GM19438 (cell line): ENCODE measurements around the gene OR2A2.
"Not testable (repeated sequence)": the region's sequence is repeated elsewhere in the genome, so short reads cannot be mapped to it uniquely, and the experiment has no call there.

Experiments
- ATAC-seq: cut with Tn5 transposase; IDR thresholded peaks from one replicate; pipeline ENCODE4 v1.9.1; 2021; ENCODE audit warnings: low read depth; ENCODE audit not compliant: unreplicated experiment

Gene OR2A2, protein sequence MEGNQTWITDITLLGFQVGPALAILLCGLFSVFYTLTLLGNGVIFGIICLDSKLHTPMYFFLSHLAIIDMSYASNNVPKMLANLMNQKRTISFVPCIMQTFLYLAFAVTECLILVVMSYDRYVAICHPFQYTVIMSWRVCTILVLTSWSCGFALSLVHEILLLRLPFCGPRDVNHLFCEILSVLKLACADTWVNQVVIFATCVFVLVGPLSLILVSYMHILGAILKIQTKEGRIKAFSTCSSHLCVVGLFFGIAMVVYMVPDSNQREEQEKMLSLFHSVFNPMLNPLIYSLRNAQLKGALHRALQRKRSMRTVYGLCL

DNA sequence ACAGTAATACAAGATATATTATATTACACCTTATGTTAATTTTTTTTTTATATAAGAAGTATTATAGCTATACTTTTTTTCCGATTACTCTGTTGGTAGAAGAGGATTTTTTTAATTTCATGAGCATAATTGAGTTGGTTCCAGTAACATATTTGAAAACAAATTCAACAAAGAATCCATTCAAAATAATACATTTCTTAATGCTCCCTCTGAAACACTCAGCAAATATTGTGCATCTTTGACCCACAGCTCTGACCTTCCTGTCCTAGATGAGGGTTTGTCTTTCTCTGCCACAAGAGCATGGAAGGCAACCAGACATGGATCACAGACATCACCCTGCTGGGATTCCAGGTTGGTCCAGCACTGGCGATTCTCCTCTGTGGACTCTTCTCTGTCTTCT is at the start of gene OR2A2:
TSS of gene OR2A2 (plus strand) at position 301 of the 400 bp plus-strand sequence. CDS start at position 301, 0 bp downstream.
- ATAC-seq: no peak

DNA sequence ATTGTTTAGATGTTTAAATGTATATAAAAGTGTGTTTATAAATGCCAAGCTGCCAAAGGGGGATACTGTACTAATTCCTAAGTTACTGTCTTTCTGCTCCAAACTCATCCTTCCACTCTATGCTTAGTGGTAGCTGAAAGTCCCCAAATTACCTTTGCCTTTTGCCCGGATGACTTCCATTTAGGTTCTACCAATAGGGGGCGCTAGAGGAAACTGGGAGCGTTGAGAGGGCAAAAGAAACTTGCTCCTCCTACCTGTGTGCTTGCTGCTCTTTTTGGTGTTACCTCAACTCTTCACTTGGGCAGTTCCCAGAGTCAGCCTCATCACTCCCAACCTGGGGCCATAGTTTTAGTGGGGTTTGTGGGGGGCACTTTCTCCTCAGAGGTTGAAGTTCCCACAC is 45.7 kb upstream of the OR2A2 start:
- ATAC-seq: no peak

DNA sequence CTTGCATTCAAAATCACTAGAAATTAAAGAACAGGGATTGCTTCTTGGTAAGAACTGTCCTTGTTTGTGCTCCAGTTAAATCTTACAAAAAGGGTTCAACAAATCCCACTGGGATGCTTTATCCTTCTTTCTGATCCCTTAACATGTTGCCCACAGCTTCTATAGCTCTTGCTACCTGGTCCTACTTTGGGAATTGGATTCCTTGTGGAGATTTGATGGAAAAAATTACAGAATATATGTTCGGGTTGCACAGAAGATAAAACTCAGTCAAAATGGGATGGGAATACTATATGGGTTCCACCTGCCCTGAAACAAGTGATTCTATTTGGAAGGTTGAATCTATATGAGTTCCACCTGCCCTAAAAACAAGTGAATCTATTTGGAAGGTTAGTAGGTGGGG is 39.9 kb upstream of the OR2A2 start, which contains the start of gene OR2A25:
TSS of gene OR2A25 (plus strand) at position 301 of the 400 bp plus-strand sequence. CDS start 4,409 bp downstream, outside the sequence.
- ATAC-seq: no peak

DNA sequence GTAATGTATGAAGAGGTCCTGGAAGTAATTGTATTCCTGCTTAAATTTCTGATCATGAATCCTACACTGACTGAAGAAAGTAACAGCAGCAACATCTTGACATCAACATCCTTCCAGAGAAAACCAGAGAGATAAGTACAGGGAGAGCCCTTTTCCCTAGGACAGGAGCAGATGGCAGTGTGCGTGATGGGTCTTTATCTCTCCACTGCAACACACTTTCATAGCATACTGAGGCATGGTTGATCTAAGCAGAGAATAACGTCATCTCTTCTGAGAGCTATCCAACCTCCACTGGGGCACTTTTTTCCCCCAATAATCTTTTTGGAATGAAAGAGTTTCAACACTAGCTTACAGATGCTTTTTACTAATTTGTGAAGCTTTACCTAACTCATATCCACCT is 39.4 kb upstream of the OR2A2 start:
- ATAC-seq: no peak

DNA sequence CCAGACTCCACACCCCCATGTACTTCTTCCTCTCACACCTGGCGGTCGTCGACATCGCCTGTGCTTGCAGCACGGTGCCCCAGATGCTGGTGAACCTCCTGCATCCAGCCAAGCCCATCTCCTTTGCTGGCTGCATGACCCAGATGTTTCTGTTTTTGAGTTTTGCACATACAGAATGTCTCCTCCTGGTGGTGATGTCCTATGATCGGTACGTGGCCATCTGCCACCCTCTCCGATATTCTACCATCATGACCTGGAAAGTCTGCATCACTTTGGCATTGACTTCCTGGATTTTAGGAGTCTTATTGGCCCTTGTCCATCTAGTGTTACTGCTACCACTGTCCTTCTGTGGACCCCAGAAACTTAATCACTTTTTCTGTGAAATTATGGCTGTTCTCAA is 35.0 kb upstream of the OR2A2 start:
- ATAC-seq: no peak

DNA sequence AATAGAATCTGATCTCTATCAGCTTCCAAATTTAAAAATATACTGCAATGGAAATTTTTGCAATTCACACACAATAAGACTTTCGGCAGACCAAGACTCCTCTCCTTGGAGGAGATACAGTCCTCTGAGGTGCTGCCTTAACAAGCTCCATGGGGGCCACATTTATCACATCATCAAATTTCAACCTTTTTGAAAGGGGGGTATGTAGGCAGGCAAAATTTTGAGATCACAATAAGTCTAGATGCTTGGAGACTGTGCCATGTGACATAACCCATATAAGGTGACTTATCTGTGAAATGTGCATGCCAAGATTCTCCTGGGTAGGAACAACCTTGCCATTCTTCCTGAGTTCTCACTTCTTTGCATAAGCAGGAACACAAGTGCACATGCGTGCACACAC is 23.4 kb upstream of the OR2A2 start, which contains the start of gene OR2A12:
TSS of gene OR2A12 (plus strand) at position 301 of the 400 bp plus-strand sequence. CDS start 8,830 bp downstream, outside the sequence.
- ATAC-seq: no peak

DNA sequence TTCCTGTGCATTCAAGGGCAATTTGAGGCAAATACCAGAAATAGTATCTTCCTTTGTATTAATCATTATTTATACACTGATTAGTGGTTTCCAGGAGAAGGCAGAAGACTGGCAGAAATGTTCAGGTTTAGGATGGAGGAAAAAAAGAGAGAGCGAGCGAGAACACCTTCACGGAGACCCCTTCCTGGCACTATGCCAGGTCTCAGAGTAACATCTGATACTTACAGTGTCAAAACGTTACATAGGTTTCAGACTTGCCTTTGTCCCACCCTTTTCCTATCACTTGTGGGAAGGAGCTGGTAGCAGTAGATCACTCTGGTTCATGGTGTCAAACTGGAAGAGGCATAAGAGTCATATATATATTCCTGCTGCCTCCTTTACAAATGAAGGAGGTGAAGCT is 22.7 kb upstream of the OR2A2 start:
- ATAC-seq: no peak

DNA sequence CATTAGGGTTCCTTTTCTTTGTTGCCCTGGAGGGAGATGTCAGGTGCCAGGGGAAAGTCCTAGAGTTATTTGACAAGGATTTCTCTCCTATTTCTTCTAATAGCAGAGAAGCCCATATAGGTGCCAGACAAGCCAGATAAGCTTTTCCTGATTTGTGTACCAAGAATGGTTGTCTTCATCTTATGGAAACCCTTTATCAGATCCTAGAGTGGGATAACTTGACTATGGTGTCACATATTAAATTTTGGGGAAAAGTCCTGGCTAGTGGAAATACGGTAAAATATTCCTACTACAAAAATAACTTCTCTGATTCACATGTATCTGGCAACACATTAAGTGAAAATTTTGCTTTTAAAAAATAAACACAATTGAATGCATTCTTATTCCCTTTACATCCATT is 22.2 kb upstream of the OR2A2 start:
- ATAC-seq: no peak

DNA sequence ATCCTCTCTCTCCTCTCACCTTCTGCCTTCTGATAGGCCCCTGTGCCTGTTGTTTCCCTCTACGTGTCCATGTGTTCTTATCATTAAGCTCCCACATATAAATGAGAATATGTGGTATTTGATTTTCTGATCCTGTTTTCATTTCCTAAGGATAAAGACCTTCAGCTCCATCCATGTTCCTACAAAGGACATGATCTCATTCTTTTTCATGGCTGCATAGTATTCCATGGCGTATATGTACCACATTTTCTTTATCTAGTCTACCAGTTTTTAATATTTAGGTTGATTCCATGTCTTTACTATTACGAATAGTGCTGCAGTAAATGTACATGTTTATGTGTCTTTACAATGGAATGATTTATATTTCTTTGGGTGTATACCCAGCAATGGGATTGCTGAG is 18.7 kb upstream of the OR2A2 start:
- ATAC-seq: no peak

DNA sequence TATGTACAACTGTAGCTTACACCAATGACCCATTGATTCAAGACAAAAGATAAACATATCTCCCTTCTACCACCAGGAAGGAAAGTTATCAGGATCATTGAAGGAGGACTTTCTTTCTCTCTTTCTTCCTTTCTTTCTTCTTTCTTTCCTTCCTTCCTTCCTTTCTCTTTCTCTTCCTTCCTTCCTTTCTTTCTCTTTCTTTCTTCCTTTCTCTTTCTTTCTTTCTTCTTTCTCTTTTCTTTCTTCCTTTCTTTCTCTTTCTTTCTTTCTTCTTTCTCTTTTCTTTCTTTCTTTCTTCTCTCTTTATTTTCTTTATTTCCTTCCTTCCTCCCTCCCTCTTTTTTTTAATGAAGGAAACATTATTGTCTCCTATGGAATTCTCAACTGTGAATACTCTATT is 10.6 kb upstream of the OR2A2 start:
- no peak for ATAC-seq

DNA sequence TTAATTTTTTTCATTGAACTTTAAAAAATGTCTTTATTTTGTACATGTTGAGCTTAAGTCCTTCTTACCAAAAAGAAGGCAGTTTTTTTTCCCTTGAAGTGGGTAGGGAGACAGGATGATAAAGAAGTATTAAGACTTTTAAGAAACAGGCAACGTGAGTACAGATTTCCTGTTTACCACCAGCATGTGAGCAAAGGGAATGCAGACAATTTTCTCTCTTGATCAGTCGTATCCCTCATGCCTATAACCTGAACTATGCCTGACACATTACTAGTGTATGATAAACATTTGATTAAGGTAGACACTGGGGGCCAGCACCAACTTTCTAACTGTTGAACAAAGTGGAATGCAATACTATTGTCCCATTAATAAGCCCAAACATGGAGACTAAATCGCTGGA is 8.8 kb upstream of the OR2A2 start:
- ATAC-seq: no peak

DNA sequence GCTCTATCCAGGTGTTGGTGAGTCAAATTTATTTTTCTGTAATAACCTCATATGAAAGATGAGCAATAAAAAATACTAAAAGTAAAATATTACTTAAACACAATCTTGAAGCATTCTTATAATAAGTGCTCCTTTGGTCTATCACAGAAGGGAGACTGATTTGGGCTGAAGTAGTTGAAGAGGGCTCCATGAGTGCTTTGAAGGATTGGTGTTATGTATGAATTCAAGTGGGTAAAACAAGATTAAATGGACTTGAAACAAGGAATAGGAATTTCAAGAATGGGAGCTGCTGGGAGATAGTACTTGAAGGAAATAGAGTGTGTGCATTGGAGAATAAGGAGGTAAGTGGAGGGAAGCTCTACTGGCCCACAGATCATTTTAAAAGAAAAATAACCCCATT is 7.3 kb upstream of the OR2A2 start:
- no peak for ATAC-seq

DNA sequence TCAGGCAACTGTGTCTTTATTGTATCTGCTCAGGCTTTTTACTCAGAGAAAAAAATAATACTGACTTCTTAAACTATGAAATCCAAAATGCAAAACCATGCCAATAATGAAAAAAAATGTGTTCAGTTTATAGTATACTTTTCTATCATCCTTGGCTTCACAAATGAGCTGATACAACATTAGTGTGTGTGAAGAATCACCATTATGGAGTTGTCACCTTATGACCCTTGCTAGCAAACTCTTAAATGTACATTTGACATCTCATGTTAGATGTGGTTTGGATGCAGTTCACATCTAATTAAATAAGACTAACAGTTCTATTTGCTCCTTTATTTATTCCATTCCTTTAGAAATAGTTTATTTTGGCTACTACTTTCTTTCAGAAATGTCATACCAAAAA is 4.2 kb upstream of the OR2A2 start:
- ATAC-seq: no peak

DNA sequence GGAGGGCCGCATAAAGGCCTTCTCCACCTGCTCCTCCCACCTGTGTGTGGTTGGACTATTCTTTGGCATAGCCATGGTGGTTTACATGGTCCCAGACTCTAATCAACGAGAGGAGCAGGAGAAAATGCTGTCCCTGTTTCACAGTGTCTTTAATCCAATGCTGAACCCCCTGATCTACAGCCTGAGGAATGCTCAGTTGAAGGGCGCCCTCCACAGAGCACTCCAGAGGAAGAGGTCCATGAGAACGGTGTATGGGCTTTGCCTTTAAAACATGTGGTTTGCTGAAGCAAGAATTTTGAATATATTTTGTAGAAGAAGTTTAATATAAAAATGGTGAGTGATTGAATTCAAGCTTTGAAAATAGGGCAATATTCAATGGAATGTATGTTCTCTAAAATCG is 889 bp downstream of the OR2A2 start:
- no peak for ATAC-seq

DNA sequence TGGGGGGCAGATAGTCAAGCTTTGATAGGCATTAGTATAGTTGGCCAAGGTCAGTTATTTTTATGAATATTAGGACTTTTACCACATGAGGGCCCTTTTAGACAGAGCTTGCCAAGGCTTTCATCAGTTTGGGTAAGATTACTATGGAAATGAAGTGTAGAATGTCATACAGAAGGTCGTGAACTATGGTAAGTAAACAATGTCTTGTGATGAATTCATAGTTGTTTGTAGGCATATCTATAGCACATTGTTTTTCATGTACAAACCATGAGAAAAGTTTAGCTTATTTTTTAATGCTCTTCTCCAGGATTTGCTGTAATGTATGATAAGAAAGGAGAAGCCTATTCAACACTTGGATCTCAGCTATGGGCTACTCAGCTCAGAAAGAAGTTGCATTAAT is 4.3 kb downstream of the OR2A2 start:
- no peak for ATAC-seq

DNA sequence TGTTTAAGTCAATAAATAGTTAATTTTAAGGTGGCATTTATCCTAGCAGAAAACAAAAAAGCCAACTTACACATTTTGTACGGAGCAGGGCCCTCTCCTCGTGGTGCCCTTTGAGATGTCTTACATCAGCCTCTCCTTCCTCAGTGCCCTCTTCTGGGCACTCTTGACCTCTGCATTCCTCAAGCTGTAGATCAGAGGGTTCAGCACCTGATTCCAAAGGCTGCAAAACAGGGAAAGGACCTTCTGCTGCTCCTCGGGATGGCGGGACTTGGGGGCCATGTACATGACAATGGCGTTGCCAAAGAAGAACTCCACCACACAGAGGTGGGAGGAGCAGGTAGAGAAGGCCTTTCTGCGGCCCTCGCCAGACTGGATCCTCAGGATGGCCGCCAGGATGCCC is 9.0 kb downstream of the OR2A2 start:
- no peak for ATAC-seq

DNA sequence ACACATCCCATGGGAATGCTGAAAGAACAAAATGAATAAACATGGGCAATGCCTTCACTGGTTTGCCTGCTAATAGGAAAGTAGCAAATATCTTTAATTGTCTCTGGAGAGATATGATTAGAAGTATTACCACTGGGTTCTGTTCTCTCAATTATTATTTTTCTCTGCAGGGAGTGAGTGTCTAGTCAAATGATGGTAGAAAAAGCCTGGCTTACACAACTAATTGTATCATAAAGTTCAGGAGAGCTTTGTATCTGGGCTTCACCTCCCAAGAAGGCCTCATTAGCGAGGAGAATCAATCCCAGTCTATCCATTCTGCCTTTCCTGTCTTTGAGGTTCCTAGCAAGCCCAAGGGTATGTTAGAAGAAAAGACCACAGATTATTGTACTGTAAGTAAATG is 13.5 kb downstream of the OR2A2 start, which contains the start of gene OR2A14:
TSS of gene OR2A14 (plus strand) at position 301 of the 400 bp plus-strand sequence. CDS start 5,937 bp downstream, outside the sequence.
- no peak for ATAC-seq

DNA sequence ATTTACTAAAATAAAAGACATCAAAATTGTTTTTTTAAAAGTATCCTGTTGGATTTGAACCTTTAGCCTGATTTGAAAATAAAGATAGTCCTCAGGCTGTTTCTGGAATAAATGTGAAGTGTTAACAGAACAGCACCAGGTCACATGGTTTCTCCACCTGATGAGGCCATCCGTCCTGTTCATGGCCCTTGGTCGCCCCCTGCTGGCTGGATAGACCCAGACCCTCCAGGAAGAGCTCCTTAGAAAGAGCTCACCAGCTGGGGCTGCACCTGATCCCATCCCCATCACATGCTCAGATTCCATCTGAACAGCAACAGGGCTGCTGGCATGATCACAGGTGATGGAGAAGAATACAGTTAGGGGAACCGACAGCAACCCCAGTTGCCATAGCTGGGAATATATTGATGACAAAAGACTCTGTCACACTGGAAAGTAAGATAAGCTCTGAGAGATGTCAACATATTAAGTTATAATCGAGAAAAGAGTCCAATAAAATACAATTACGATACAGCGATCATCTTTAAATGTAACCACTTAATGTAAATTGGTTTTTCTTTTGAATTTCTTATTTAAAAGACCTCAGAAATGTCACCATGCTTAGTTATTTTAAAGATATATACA is 18.4 kb downstream of the OR2A2 start:
- ATAC-seq: peak; percentile 100

DNA sequence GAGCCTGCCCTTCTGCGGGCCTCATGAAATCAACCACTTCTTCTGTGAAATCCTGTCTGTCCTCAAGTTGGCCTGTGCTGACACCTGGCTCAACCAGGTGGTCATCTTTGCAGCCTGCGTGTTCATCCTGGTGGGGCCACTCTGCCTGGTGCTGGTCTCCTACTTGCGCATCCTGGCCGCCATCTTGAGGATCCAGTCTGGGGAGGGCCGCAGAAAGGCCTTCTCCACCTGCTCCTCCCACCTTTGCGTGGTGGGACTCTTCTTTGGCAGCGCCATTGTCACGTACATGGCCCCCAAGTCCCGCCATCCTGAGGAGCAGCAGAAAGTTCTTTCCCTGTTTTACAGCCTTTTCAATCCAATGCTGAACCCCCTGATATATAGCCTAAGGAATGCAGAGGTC is 20.2 kb downstream of the OR2A2 start:
- not testable (repeated sequence) for ATAC-seq

DNA sequence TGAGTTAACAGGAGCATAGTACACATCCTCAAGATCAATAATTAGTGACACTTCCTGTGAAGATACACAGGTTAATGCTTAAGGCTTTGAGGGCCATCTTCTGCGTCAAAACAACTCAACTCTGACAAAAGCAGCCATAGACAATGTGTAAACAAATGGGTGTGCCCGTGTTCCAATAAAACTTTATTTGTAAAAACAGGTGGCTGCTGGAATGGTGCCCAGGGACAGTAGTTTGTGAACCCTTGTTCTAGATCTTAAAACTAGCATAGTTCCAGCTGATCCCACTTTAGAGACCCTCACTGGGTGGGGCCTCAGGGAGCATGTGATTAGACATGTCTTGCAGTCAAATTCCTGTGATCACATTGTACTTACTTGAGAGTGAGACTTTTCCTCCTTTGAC is 21.3 kb downstream of the OR2A2 start:
- no peak for ATAC-seq

DNA sequence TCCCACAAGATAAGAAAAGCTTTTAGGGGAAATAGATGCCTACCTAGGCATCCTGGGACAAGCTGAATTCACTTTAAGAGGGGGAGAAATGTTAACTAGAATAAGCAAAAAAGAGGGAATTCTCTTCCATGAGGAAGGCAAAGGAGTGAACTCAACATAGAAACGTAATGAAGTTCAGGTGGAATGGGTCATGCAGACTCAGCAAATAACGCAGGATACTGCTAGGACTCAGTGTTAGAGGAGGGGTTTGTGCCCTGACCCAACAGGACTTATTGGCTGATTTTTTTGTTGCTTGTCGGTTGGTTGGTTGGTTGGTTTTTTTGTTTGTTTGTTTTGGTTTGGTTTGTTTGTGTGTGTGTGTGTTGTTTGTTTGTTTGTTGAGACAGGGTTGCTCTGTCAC is 22.9 kb downstream of the OR2A2 start:
- no peak for ATAC-seq

DNA sequence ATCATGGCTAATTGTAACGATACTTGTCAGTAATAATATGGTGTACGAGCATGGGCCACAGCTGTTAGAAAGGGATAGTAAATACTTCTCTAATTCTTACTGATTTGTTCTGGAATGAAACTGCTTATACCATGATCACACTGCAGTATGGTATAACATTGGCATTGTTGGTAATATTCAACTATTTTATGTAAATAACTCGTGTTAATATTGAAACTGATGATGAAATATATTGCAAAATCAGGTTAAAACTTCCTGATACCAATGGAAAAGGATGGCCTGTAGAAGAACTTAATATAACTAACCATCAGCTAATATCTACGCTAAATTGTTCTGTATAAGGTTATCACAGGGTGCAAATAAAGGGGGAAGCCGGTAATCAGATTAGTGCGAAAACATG is 23.9 kb downstream of the OR2A2 start:
- ATAC-seq: no peak
